K562 (cell line): ENCODE results near the gene STXBP5L.

Experiments used
- CTCF ChIP-seq, 3 experiments: IDR thresholded peaks in 2 of 3; conservative IDR thresholded peaks in 1 of 3; 2 replicates each; pipeline ENCODE4 v1.5.1; 2011 to 2012; ENCODE audit warnings: low read length in 3 of 3, mild to moderate bottlenecking in 3 of 3, control low read depth in 2 of 3, improper control_type of control experiment in 1 of 3, inconsistent platforms in 1 of 3, low read depth in 1 of 3, mixed read lengths in 1 of 3, moderate library complexity in 1 of 3; ENCODE audit not compliant: insufficient read depth in 2 of 3
- EZH2 ChIP-seq: IDR thresholded peaks from 2 replicates; pipeline ENCODE4 v1.6.1; 2012; ENCODE audit warnings: low read depth, mild to moderate bottlenecking, inconsistent platforms, low read length, borderline replicate concordance
- HCFC1 ChIP-seq: IDR thresholded peaks from 2 replicates; pipeline ENCODE4 v1.6.1; 2012; ENCODE audit warnings: low read depth, low read length, improper control_type of control experiment
- LEF1 ChIP-seq: fragments of 450-650 bp; IDR thresholded peaks from 2 replicates; pipeline ENCODE4 v1.6.1; 2016; ENCODE audit warnings: mild to moderate bottlenecking
- PBX2 ChIP-seq, 2 experiments: IDR thresholded peaks in 1 of 2; conservative IDR thresholded peaks in 1 of 2; 2 replicates each; pipeline ENCODE4 v1.6.1; 2016; ENCODE audit warnings: low read depth in 2 of 2, mild to moderate bottlenecking in 1 of 2, missing compliant biosample characterization in 1 of 2, missing genetic modification characterization in 1 of 2, moderate library complexity in 1 of 2
- POLR2A ChIP-seq: fragments of 450-650 bp; conservative IDR thresholded peaks from 2 replicates; pipeline ENCODE4 v1.6.1; 2016
- SNRNP70 ChIP-seq: fragments of 200-400 bp; formaldehyde crosslinking; optimal IDR thresholded peaks from 2 replicates; pipeline ENCODE3; 2017; ENCODE audit warnings: low read depth, low read length
- TAF7 ChIP-seq: fragments of 450-650 bp; IDR thresholded peaks from 2 replicates; pipeline ENCODE4 v1.6.1; 2016; ENCODE audit warnings: missing genetic modification characterization, missing compliant biosample characterization
- TEAD4 ChIP-seq, 2 experiments: sonication (generic) in 1 of 2; formaldehyde crosslinking in 1 of 2; IDR thresholded peaks; 2 replicates each; pipeline versions ENCODE4 v1.6.1 to v1.8.0; 2012 to 2022; ENCODE audit warnings: borderline replicate concordance in 1 of 2, inconsistent platforms in 1 of 2, low read length in 1 of 2, mild to moderate bottlenecking in 1 of 2, missing genetic modification reagents in 1 of 2
- ZBTB11 ChIP-seq, 3 experiments: fragments of 200-800 bp in 1 of 3; fragments of 250-450 bp in 1 of 3; fragments of 450-650 bp in 1 of 3; sonication (Bioruptor Pico) in 1 of 3; sonication (Bioruptor generic) in 1 of 3; formaldehyde crosslinking in 1 of 3; IDR thresholded peaks; 2 replicates each; pipeline versions ENCODE4 v1.6.1 to v1.8.0; 2016 to 2022; ENCODE audit warnings: mild to moderate bottlenecking in 2 of 3, missing genetic modification characterization in 2 of 3, missing compliant biosample characterization in 1 of 3, moderate library complexity in 1 of 3
- ZNF24 ChIP-seq: fragments of 450-650 bp; IDR thresholded peaks from 2 replicates; pipeline ENCODE4 v1.6.1; 2016
- ZNF830 ChIP-seq: fragments of 250-450 bp; sonication (Bioruptor Pico); IDR thresholded peaks from 2 replicates; pipeline ENCODE4 v1.5.0; 2021; ENCODE audit warnings: mild to moderate bottlenecking

- TF ChIP-seq TAF7, result no peak
- no peak for TF ChIP-seq EZH2
- no peak for TF ChIP-seq ZNF24
- TF ChIP-seq CTCF (IDR thresholded peaks at IDR 0.05 in 2 of 3, conservative IDR thresholded peaks at IDR 0.05 in 1 of 3; ENCODE audit: insufficient read depth in 2 of 3, low read depth in 1 of 3, low read length in 3 of 3), result no peak
- TF ChIP-seq ZNF830, result no peak
- no peak for TF ChIP-seq TEAD4 (IDR thresholded peaks at IDR 0.05; ENCODE audit: low read length)
- TF ChIP-seq TEAD4 (CRISPR knock-in tag; IDR thresholded peaks at IDR 0.05; ENCODE audit: borderline replicate concordance), result no peak
- no peak for TF ChIP-seq POLR2A
- TF ChIP-seq SNRNP70, result no peak
- TF ChIP-seq HCFC1, result no peak
- no peak for TF ChIP-seq LEF1
- TF ChIP-seq ZBTB11 (CRISPR knock-in tag; IDR thresholded peaks at IDR 0.05), result no peak
- no peak for TF ChIP-seq PBX2 (CRISPR knock-in tag; IDR thresholded peaks at IDR 0.05; ENCODE audit: low read depth)
- no peak for TF ChIP-seq PBX2 (tag; conservative IDR thresholded peaks at IDR 0.05; ENCODE audit: low read depth)
Measured at GRCh38 chr3:120903221-120903620, 4.8 kb upstream of the STXBP5L start.
